HG02943 (cell line): ENCODE data around the gene RTN3.
A peak's percentile ranks its signal among the peaks of the same experiment; 100 is the strongest.
"Not testable (repeated sequence)": the region's sequence is repeated elsewhere in the genome, so short reads cannot be mapped to it uniquely, and the experiment has no call there.

ENCODE experiments used
- ATAC-seq: cut with Tn5 transposase; IDR thresholded peaks from one replicate; pipeline ENCODE4 v1.9.1; 2021; ENCODE audit warnings: mild to moderate bottlenecking, low read depth, moderate library complexity; ENCODE audit not compliant: unreplicated experiment

The RTN3 gene

GRCh38 chr11:63682066-63683021 is 1.0 kb downstream of the RTN3 start:
- ATAC-seq: peak; percentile 5

- no peak for ATAC-seq
Observed at GRCh38 chr11:63683133-63683991, 2.1 kb downstream of the RTN3 start.

- ATAC-seq: not testable (repeated sequence)
Observed at GRCh38 chr11:63685158-63685721, 3.9 kb downstream of the RTN3 start.

- ATAC-seq: no peak
Observed at GRCh38 chr11:63686926-63687325, 5.6 kb downstream of the RTN3 start.

GRCh38 chr11:63687845-63688244 is 6.5 kb downstream of the RTN3 start:
- ATAC-seq: no peak

GRCh38 chr11:63694596-63694995 is 13.3 kb downstream of the RTN3 start:
- ATAC-seq: no peak

- no peak for ATAC-seq
Observed at GRCh38 chr11:63698976-63699733, 17.9 kb downstream of the RTN3 start.

- ATAC-seq: no peak
Observed at GRCh38 chr11:63699896-63700295, 18.6 kb downstream of the RTN3 start.

GRCh38 chr11:63705526-63705925 is 24.2 kb downstream of the RTN3 start:
- ATAC-seq: no peak

GRCh38 chr11:63708764-63709163 is 27.5 kb downstream of the RTN3 start:
- ATAC-seq: no peak

- no peak for ATAC-seq
Observed at GRCh38 chr11:63709336-63709884, 28.1 kb downstream of the RTN3 start.

- no peak for ATAC-seq
Observed at GRCh38 chr11:63710476-63711217, 29.3 kb downstream of the RTN3 start.

- ATAC-seq: no peak
Observed at GRCh38 chr11:63711838-63712237, 30.5 kb downstream of the RTN3 start.

GRCh38 chr11:63713766-63714165 is 32.5 kb downstream of the RTN3 start:
- ATAC-seq: no peak

GRCh38 chr11:63716046-63716445 is 34.7 kb downstream of the RTN3 start:
- no peak for ATAC-seq

GRCh38 chr11:63719001-63719400 is 37.7 kb downstream of the RTN3 start:
- ATAC-seq: no peak

GRCh38 chr11:63719987-63720386 is 38.7 kb downstream of the RTN3 start:
- no peak for ATAC-seq

- ATAC-seq: no peak
Observed at GRCh38 chr11:63720611-63721010, 39.3 kb downstream of the RTN3 start.

GRCh38 chr11:63729326-63729725 is 48.0 kb downstream of the RTN3 start:
- no peak for ATAC-seq
